Activated T-cell treated with anti-CD3 and anti-CD28 coated beads for 4 hours (primary cell): ENCODE data around the gene CLTCL1.
"Not testable (repeated sequence)": the region's sequence is repeated elsewhere in the genome, so short reads cannot be mapped to it uniquely, and the experiment has no call there.

Experiments
- DNase-seq: peaks from one replicate; pipeline ENCODE4 v3.0.0-alpha.2; 2020

CLTCL1 gene

GRCh38 chr22:19174106-19175025 is 117.2 kb downstream of the CLTCL1 start:
- DNase-seq, result no peak

- no peak for DNase-seq
Measured at GRCh38 chr22:19173047-19174035, 118.2 kb downstream of the CLTCL1 start.

- no peak for DNase-seq
Measured at GRCh38 chr22:19172213-19173046, 119.1 kb downstream of the CLTCL1 start.

- DNase-seq, result no peak
Measured at GRCh38 chr22:19169947-19170318, 121.6 kb downstream of the CLTCL1 start.

- no peak for DNase-seq
Measured at GRCh38 chr22:19169002-19169946, 122.2 kb downstream of the CLTCL1 start.

GRCh38 chr22:19168088-19168890 is 123.2 kb downstream of the CLTCL1 start:
- no peak for DNase-seq

- DNase-seq, result no peak
Measured at GRCh38 chr22:19167106-19167869, 124.2 kb downstream of the CLTCL1 start.

- DNase-seq, result no peak
Measured at GRCh38 chr22:19166421-19166820, 125.1 kb downstream of the CLTCL1 start.

- no peak for DNase-seq
Measured at GRCh38 chr22:19164425-19164824, 127.1 kb downstream of the CLTCL1 start.

- DNase-seq, result not testable (repeated sequence)
Measured at GRCh38 chr22:19158649-19159048, 132.9 kb downstream of the CLTCL1 start.

- not testable (repeated sequence) for DNase-seq
Measured at GRCh38 chr22:19156109-19156508, 135.4 kb downstream of the CLTCL1 start.

GRCh38 chr22:19152942-19153883 is 138.3 kb downstream of the CLTCL1 start:
- no peak for DNase-seq

GRCh38 chr22:19151329-19152191 is 140.0 kb downstream of the CLTCL1 start:
- DNase-seq, result no peak

- no peak for DNase-seq
Measured at GRCh38 chr22:19150482-19151328, 140.8 kb downstream of the CLTCL1 start.

GRCh38 chr22:19149991-19150390 is 141.5 kb downstream of the CLTCL1 start, which contains the start of gene GSC2:
Gene GSC2, minus strand, starts transcription at chr22:19150292. Its CDS starts 9 bp downstream, at chr22:19150283.
- no peak for DNase-seq
